GM12874 (cell line): ENCODE results near the gene S100A2.

Experiments
- TF ChIP-seq, protein P1 (sequence below): IDR thresholded peaks from 2 replicates; pipeline ENCODE4 v1.5.1; 2011; ENCODE audit warnings: low read depth, mild to moderate bottlenecking, control low read depth, low read length, moderate library complexity; ENCODE audit not compliant: insufficient read depth

S100A2 gene

DNA sequence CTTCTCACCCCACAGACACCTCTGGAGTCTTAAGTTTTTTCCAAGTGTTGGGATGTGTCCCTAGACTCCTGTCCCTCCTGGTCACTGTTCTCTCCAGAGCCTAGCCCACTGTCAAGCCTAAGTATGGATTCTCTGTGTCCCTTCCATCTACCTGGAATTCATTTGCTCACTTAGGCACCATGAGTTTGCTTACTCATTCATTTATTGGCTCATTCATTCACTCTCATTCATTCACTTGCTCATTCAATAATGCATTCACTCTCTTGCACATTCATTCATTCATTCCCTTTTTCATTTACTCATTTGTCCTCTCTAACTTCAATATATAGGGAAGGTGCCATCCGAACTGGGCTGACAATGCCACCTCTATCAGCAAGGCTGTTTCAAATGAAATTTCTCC lies 45.7 kb upstream of the S100A2 start:
- TF ChIP-seq, protein P1, sequence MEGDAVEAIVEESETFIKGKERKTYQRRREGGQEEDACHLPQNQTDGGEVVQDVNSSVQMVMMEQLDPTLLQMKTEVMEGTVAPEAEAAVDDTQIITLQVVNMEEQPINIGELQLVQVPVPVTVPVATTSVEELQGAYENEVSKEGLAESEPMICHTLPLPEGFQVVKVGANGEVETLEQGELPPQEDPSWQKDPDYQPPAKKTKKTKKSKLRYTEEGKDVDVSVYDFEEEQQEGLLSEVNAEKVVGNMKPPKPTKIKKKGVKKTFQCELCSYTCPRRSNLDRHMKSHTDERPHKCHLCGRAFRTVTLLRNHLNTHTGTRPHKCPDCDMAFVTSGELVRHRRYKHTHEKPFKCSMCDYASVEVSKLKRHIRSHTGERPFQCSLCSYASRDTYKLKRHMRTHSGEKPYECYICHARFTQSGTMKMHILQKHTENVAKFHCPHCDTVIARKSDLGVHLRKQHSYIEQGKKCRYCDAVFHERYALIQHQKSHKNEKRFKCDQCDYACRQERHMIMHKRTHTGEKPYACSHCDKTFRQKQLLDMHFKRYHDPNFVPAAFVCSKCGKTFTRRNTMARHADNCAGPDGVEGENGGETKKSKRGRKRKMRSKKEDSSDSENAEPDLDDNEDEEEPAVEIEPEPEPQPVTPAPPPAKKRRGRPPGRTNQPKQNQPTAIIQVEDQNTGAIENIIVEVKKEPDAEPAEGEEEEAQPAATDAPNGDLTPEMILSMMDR = no peak

DNA sequence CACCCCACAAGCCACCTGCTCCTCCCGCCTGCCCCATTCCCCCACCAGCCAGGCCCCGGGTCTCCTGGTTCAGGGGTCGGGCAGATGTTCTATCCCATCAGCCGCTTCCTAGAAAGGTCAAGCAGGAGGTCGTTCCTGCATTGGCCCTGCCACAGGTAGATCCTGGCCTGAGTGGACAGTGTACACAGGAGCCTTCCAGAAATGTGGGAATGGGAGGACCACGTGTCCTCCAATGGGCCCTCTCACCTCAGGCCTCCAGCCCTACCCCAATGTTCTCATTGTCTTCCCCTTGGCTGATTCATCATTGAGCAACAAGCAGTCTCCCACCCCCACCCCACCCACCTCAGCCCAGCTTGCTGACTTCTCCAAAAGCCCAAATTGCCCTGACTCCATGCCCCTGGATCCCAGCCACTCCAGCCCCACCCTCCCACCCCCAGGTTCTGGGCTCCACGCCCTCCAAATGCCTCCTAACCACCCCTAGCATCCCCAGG lies 45.2 kb upstream of the S100A2 start:
- TF ChIP-seq, protein P1 = no peak

DNA sequence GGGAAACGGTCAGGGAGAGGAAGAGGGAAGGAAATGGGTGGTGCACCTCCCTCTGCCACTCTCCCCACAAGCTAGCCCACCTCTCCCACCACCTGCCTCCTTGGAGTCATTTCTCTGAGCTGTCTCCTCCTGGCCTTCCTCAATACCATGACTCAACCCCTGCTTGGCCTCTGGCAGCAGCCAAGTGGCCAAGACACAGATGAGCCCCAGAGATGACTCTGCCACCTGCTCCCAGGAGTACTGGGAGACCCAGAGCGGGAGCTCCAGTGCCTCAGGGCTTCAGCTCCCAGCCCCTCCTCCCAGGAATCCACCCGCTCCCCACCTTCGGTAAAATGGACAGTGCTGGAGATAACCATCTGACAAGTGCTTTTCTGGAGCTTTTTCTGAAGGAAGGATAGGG lies 44.7 kb upstream of the S100A2 start:
- TF ChIP-seq, protein P1 = no peak

DNA sequence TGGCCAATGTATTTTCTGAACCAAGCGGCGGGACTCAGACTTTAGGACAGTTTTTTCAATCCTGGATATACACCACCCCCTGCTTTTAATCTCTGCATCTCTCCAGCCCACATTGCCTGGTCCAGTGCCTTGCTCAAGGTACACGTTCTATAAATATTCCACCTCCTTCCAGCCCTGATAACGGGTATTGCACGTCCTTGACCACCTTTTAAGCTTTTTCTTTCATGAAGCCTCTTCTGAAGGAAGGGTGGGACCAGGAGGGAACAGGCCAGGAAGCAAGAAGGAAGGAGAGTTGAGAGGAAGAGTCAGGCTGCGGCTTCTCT lies 43.9 kb upstream of the S100A2 start:
- TF ChIP-seq, protein P1 = no peak

DNA sequence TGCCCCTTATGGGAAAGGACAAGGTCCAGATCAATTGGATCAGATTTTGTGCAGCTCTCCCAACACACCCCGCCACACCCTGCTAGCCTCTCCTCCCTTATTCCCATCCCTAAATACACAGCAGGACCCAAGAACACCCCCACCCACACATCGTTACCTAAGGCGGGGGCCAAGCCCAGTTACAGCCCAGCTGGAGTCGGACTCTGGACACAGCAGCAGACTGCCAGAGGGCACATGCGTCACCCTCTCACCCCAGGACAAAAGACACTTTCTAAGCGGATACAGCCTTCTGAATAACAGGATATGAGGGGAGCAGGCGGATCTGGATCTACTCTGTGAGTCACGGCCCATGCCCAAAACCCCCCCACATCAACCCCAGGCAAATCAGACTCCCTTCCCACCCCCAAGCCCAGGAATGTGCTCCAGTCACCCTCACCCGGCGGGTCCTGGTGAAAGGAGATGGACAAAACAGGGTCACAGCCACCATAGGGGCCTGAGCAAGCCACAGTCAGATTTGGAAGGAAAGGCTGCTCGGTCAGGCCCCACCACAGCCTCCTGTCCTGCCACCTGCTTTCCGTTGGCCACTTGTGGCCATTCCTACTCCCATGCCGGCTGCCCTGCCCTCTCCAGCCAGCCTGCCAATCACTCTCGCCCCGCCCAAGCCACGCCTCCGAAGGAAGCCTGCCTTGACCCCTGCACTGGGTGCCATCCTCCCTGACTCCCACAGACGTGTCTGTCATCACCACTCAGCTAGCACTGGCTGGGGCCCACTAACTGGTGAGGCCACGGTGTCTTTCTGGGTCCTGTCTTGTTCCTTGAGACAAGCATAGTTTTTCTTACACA lies 43.3 kb upstream of the S100A2 start:
- TF ChIP-seq, protein P1 = no peak

DNA sequence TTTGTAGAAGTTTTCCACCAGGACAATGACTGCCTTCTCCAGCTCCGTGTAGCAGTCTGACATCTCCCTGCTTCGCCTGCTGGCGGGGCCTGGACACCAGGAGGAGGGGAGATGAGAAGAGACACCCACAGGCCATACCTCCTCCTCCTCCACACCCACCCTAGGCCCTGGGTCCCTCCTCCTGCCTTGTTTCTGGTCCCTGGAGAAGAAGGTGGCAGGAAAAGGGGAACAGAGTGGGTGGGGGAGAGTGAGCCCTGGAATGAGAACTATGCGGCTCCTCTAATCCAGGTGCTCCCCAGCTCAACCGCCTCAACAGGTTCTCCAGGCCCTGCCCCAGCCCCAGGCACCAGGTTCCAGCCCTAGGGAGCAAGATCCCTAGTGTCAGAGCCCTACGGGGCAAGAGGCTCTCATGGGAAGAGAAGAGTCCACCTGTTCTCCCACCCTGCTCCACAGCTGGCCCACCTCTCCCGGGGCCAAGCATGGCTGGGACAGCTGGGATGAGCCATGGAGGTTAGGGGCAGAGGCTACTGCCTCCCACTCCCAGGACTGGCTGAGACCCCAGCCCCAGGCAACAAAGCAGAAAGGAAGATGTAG lies 42.5 kb upstream of the S100A2 start:
- TF ChIP-seq, protein P1 = no peak

DNA sequence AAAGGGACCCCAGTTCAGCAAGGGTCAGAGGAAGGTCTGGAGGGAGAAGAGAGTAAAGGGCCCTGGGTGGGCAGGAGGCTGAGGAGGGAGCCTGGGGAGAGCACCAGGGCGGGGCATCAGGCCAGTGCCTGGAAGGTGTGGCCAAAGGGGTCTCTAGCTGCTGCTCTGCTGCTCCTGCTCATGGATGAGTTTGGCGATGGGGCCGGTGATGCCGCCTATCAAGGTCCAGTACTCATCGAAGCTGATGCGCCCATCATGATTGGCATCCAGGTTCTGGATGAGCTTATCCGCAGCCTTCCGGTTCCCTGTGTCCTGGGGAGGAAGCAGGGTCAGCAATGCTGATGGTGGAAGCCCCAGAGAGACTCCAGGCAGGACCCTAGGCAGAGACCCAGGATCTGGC lies 41.7 kb upstream of the S100A2 start:
- TF ChIP-seq, protein P1 = no peak
